Measurements from ENCODE around the gene RPN1.

DNA sequence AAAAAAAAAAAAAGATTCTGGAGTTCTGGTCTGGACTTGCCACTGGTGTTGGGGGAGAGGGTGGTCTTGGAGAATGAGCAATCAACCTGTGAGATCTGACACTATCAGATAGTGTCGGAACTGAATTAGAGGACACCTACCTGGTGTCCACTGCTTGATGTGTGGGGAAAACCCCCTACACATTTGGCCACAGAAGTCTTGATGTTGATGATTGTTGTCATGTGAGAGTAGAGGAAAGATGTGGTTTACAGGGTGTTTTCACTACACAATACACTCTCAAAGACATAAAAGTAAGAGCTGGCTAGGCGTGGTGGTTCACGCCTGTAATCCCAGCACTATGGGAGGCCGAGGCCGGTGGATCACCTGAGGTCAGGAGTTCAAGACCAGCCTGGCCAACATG, 38.4 kb upstream of the RPN1 start:
- TF ChIP-seq POLR2A (IDR thresholded peaks at IDR 0.05), result no peak
- TF ChIP-seq CTCF (IDR thresholded peaks at IDR 0.05), result no peak
